ENCODE measurements around the gene CCNI. TPM values are rescaled to one million over a fixed set of nuclear protein-coding genes. Genes with fewer than 3 reads are reported as not detected.

Gene CCNI
- total and polyA plus RNA-seq, 4 donors = 36.2 to 87.5 (median 62.3) TPM

DNA sequence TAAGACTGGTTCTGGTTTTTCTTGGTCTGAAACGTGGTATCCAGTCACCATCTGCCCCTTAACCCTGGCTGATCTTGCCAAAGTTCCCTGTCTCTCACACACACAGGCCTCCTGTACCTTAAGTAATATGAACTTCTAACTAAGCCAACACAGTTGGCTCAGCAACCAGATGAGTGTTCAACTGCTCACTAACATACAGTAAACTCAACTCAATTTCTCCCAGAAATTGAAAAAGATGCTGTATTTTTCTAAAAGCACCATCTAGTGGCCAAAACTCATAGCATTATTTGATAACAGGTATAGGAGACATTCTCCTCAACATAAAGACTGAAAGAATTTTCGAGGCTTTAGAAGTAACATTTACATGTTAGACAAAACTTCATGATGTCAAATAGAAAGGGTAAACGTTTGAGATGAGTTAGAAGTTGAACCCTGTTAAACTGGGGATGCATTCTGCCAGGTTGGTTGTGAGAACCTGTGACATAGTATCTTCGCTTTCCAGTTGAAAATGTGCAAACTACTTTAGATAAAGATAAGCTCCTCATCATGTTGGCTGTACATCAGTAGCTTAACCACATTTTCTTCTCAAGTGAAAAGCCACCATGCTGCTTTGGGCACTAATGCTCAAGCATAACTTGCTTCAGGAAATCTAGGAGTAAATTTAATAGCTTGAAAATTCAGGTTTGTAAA, 31.2 kb downstream of the CCNI start:
- H3K9ac ChIP-seq (ENCODE audit: low read depth in 1 of 2, low read length in 2 of 2) = peak overlapping the region in 1 of 2 donors; percentile 26
- peak overlapping the region; percentile 4 to 22 for H3K27ac ChIP-seq (ENCODE audit: low read depth in 1 of 2, low read length in 2 of 2)

DNA sequence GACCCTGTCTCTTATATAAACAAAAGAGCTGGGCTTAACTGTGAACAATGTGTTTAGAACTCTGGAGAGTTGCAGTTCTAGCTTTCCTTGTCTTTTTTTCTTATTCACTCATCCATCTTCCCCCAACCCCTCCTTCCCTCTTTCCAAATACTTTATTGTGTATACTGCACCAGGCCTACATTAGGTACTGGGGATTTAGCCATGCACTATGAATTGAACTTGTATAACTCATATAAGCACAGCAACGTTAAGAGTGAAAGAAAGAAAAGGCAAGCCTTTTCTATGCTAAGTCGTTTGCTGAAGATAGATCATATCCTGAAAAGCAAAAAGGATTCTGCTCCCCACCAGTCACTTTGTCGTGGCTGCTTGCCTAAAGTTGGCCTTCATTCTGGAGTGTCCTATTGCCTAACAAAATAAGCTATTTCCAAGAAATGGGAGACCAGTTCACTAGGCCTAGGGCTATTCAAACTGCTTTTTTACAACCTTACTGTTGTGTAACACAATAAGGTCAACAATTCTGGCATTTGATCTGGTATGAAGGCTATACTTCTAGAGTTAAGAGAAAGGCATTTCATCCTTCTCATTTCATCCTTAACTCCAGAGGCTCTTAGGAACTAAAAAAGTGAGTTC, 32.2 kb downstream of the CCNI start:
- peak overlapping the region in 1 of 2 donors; percentile 38 for H3K27ac ChIP-seq (ENCODE audit: low read depth in 1 of 2, low read length in 2 of 2)
- WGBS = 34% methylated on average over 3 of the region's 3 CpGs
- no peaks in the 10 kb centered on the region for H3K27me3 ChIP-seq (ENCODE audit: control insufficient read depth in 4 of 4, insufficient read depth in 4 of 4, low read length in 3 of 4)
- peaks cover 3 to 12% (median 5%) of the 10 kb centered on the region in 4 donors for H3K36me3 ChIP-seq (ENCODE audit: control insufficient read depth in 4 of 4, insufficient read depth in 3 of 4, low read depth in 1 of 4, low read length in 3 of 4)
- TF ChIP-seq FOXA1 (IDR thresholded peaks at IDR 0.05) (peak; percentile 13), SP1 (IDR thresholded peaks at IDR 0.05) (peak; percentile 72), YY1 (IDR thresholded peaks at IDR 0.05) (peak; percentile 70), GABPA (IDR thresholded peaks at IDR 0.05 in 1 of 2, conservative IDR thresholded peaks at IDR 0.05 in 1 of 2) (no peak), NR2F2 (IDR thresholded peaks at IDR 0.05) (peak; percentile 72), EGR1 (IDR thresholded peaks at IDR 0.05; ENCODE audit: low read depth in 2 of 2) (no peak), HNF4G (IDR thresholded peaks at IDR 0.05) (no peak), HNF4A (conservative IDR thresholded peaks at IDR 0.05) (peak; percentile 83 to 84), FOXA2 (IDR thresholded peaks at IDR 0.05) (peak; percentile 49), JUND (IDR thresholded peaks at IDR 0.05) (peak; percentile 58 to 73), RXRA (IDR thresholded peaks at IDR 0.05) (peak; percentile 86 to 92), RAD21 (IDR thresholded peaks at IDR 0.05) (peak; percentile 47 to 66), TAF1 (conservative IDR thresholded peaks at IDR 0.05) (no peak)
- TF ChIP-seq, protein P1, sequence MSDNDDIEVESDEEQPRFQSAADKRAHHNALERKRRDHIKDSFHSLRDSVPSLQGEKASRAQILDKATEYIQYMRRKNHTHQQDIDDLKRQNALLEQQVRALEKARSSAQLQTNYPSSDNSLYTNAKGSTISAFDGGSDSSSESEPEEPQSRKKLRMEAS (IDR thresholded peaks at IDR 0.05) = peak; percentile 71
- TF ChIP-seq, protein P2, sequence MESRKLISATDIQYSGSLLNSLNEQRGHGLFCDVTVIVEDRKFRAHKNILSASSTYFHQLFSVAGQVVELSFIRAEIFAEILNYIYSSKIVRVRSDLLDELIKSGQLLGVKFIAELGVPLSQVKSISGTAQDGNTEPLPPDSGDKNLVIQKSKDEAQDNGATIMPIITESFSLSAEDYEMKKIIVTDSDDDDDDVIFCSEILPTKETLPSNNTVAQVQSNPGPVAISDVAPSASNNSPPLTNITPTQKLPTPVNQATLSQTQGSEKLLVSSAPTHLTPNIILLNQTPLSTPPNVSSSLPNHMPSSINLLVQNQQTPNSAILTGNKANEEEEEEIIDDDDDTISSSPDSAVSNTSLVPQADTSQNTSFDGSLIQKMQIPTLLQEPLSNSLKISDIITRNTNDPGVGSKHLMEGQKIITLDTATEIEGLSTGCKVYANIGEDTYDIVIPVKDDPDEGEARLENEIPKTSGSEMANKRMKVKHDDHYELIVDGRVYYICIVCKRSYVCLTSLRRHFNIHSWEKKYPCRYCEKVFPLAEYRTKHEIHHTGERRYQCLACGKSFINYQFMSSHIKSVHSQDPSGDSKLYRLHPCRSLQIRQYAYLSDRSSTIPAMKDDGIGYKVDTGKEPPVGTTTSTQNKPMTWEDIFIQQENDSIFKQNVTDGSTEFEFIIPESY (IDR thresholded peaks at IDR 0.05) = no peak
- TF ChIP-seq, protein P3, sequence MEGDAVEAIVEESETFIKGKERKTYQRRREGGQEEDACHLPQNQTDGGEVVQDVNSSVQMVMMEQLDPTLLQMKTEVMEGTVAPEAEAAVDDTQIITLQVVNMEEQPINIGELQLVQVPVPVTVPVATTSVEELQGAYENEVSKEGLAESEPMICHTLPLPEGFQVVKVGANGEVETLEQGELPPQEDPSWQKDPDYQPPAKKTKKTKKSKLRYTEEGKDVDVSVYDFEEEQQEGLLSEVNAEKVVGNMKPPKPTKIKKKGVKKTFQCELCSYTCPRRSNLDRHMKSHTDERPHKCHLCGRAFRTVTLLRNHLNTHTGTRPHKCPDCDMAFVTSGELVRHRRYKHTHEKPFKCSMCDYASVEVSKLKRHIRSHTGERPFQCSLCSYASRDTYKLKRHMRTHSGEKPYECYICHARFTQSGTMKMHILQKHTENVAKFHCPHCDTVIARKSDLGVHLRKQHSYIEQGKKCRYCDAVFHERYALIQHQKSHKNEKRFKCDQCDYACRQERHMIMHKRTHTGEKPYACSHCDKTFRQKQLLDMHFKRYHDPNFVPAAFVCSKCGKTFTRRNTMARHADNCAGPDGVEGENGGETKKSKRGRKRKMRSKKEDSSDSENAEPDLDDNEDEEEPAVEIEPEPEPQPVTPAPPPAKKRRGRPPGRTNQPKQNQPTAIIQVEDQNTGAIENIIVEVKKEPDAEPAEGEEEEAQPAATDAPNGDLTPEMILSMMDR (IDR thresholded peaks at IDR 0.05; ENCODE audit: low read depth, low read length, missing input control) = no peak
- TF ChIP-seq, protein P4, sequence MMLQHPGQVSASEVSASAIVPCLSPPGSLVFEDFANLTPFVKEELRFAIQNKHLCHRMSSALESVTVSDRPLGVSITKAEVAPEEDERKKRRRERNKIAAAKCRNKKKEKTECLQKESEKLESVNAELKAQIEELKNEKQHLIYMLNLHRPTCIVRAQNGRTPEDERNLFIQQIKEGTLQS (IDR thresholded peaks at IDR 0.05) = peak; percentile 46
- TF ChIP-seq, protein P5, sequence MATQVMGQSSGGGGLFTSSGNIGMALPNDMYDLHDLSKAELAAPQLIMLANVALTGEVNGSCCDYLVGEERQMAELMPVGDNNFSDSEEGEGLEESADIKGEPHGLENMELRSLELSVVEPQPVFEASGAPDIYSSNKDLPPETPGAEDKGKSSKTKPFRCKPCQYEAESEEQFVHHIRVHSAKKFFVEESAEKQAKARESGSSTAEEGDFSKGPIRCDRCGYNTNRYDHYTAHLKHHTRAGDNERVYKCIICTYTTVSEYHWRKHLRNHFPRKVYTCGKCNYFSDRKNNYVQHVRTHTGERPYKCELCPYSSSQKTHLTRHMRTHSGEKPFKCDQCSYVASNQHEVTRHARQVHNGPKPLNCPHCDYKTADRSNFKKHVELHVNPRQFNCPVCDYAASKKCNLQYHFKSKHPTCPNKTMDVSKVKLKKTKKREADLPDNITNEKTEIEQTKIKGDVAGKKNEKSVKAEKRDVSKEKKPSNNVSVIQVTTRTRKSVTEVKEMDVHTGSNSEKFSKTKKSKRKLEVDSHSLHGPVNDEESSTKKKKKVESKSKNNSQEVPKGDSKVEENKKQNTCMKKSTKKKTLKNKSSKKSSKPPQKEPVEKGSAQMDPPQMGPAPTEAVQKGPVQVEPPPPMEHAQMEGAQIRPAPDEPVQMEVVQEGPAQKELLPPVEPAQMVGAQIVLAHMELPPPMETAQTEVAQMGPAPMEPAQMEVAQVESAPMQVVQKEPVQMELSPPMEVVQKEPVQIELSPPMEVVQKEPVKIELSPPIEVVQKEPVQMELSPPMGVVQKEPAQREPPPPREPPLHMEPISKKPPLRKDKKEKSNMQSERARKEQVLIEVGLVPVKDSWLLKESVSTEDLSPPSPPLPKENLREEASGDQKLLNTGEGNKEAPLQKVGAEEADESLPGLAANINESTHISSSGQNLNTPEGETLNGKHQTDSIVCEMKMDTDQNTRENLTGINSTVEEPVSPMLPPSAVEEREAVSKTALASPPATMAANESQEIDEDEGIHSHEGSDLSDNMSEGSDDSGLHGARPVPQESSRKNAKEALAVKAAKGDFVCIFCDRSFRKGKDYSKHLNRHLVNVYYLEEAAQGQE (IDR thresholded peaks at IDR 0.05) = peak; percentile 55
- H3K9ac ChIP-seq (ENCODE audit: low read depth in 1 of 2, low read length in 2 of 2) = no peak overlapping the region
- H3K9me3 ChIP-seq (ENCODE audit: control insufficient read depth in 4 of 4, low read length in 3 of 4) = no peaks in the 10 kb centered on the region
- peaks cover 3 to 18% (median 14%) of the 10 kb centered on the region in 4 donors for H3K4me1 ChIP-seq (ENCODE audit: control insufficient read depth in 4 of 4, insufficient read depth in 4 of 4, low read length in 3 of 4)
- H3K4me3 ChIP-seq (ENCODE audit: low read depth in 1 of 3, low read length in 3 of 3) = no peak overlapping the region
- no peak for DNase-seq (ENCODE audit: low spot score)

More for the DNA sequence above, 31.2 kb downstream of the CCNI start:
- Histone ChIP-seq H3K4me3 (ENCODE audit: low read depth in 1 of 3, low read length in 3 of 3) (no peak overlapping the region), H3K36me3 (ENCODE audit: control insufficient read depth in 4 of 4, insufficient read depth in 3 of 4, low read depth in 1 of 4, low read length in 3 of 4) (peaks cover 3 to 12% (median 5%) of the 10 kb centered on the region in 4 donors), H3K27me3 (ENCODE audit: control insufficient read depth in 4 of 4, insufficient read depth in 4 of 4, low read length in 3 of 4) (no peaks in the 10 kb centered on the region), H3K9me3 (ENCODE audit: control insufficient read depth in 4 of 4, low read length in 3 of 4) (no peaks in the 10 kb centered on the region), H3K4me1 (ENCODE audit: control insufficient read depth in 4 of 4, insufficient read depth in 4 of 4, low read length in 3 of 4) (peaks cover 3 to 18% (median 14%) of the 10 kb centered on the region in 4 donors)
- DNase-seq (ENCODE audit: low spot score) = no peak
- 55% methylated on average over 4 of the region's 4 CpGs for WGBS
- TF ChIP-seq, protein P3 (IDR thresholded peaks at IDR 0.05; ENCODE audit: low read depth, low read length, missing input control) = peak; percentile 42
- TF ChIP-seq FOXA2 (IDR thresholded peaks at IDR 0.05) (no peak), YY1 (IDR thresholded peaks at IDR 0.05) (no peak), RAD21 (IDR thresholded peaks at IDR 0.05) (peak; percentile 73 to 78), HNF4G (IDR thresholded peaks at IDR 0.05) (no peak)
- TF ChIP-seq, protein P1 (IDR thresholded peaks at IDR 0.05) = no peak
